Right lobe of liver (tissue), 6 donors: ENCODE measurements around the gene GABPA. TPM values are rescaled to one million over a fixed set of nuclear protein-coding genes. Genes with fewer than 3 reads are reported as not detected.

Source experiments
- ATAC-seq, 4 donors: fragments of 200-7000 bp; cut with Tn5 transposase; one replicate each; pipeline ENCODE4 v1.9.1; 2020; ENCODE audit warnings: mild to moderate bottlenecking in 4 of 4, moderate library complexity in 4 of 4
- DNase-seq, 3 donors: peaks; one replicate each; pipeline ENCODE4 v3.0.0-alpha.2; 2020
- H3K27ac ChIP-seq, 3 donors: fragments of 200-600 bp; one replicate each; pipeline ENCODE4 v1.8.0; 2022
- H3K27me3 ChIP-seq, 2 donors: fragments of 200-600 bp; one replicate each; pipeline ENCODE4 v1.8.0; 2022
- H3K36me3 ChIP-seq, 4 donors: fragments of 200-600 bp; sonication (generic) in 1 of 4; one replicate each; pipeline versions ENCODE4 v1.5.1 to v1.8.0; 2017 to 2022; ENCODE audit warnings: control low read depth in 1 of 4
- H3K4me1 ChIP-seq, 4 donors: fragments of 200-600 bp; sonication (generic) in 1 of 4; one replicate each; pipeline versions ENCODE4 v1.5.1 to v1.8.0; 2017 to 2022; ENCODE audit warnings: control low read depth in 1 of 4
- H3K4me3 ChIP-seq, 3 donors: fragments of 200-600 bp; one replicate each; pipeline ENCODE4 v1.8.0; 2022
- H3K9me3 ChIP-seq, 4 donors: fragments of 200-600 bp; sonication (generic) in 1 of 4; one replicate each; pipeline versions ENCODE4 v1.5.1 to v1.8.0; 2017 to 2022; ENCODE audit warnings: control low read depth in 1 of 4
- CTCF ChIP-seq, 4 donors: fragments of 200-600 bp in 3 of 4; fragments of 450-650 bp in 1 of 4; IDR thresholded peaks; one replicate each; pipeline versions ENCODE4 v1.5.1 to v1.8.0; 2016 to 2022; ENCODE audit warnings: antibody characterized with exemption in 4 of 4, mild to moderate bottlenecking in 2 of 4
- POLR2A ChIP-seq: fragments of 450-650 bp; IDR thresholded peaks from one replicate; pipeline ENCODE4 v1.6.1; 2017; ENCODE audit warnings: antibody characterized with exemption, mild to moderate bottlenecking
- WGBS: methylation state at CpG from one replicate; pipeline ENCODE4 v1.1.6; 2018; ENCODE audit warnings: low coverage, low lambda C conversion rate; ENCODE audit not compliant: insufficient coverage; ENCODE audit errors: missing lambda C conversion rate; 5-methylcytosine and 5-hydroxymethylcytosine counted together
- intact Hi-C, 2 donors: fragments of 100-400 bp; cut with DNase I; formaldehyde crosslinking; loops; one replicate each; pipeline versions ENCODE4 v1.11.2 to v1.14.1; 2022
- long read RNA-seq: library from polyadenylated mRNA; unstranded; transcript quantifications from one replicate; pipeline ENCODE4 v2.0.0, GENCODE V29; 2019
- total RNA-seq, 6 experiments: library from RNA; depleted of rRNA in 2 of 6; stranded (reverse); fragments of >200 nt in 2 of 6; fragmentation: NEBNext Ultra II Directional in 3 of 6; extraction: Animal tissue kit (Norgen Biotek cat#: 25700) in 3 of 6; gene quantifications; one replicate each; pipeline versions ENCODE4 v1.1.0 to v1.2.4, GENCODE V29; 2016 to 2023
- donor health status: DM: no; HTN: yes; CAD: no.
- donor health status: DM: no; HTN: no; CAD: no.
- donor health status: DM: no; HTN: no; CAD: no.
- donor health status: DM: no; HTN: yes; CAD: no.
- donor health status: DM: no; HTN: yes; CAD: no.

Gene GABPA
- total RNA-seq: 10 to 100 TPM in 5 of 6 experiments, 1 to 10 TPM in 1; 8.4 to 15.2 (median 12.3) TPM
- long read RNA-seq, full-length matches to known transcripts: 1 of 1 reads
- long read RNA-seq, partial matches to known transcripts: 0 of 1 reads
- long read RNA-seq, other reads (novel, unspliced or antisense): 0 of 1 reads

- peaks cover 0 to 34% (median 14%) of the 10 kb centered on the region in 4 donors for H3K4me1 ChIP-seq
- peak; percentile 22 for TF ChIP-seq POLR2A
- TF ChIP-seq CTCF (IDR thresholded peaks at IDR 0.05): peak in 1 of 4 donors; percentile 9
- under 1% methylated on average over 21 of the region's 64 CpGs for WGBS
- intact Hi-C loops: no loop called here
- no peaks in the 10 kb centered on the region for H3K27me3 ChIP-seq
- H3K36me3 ChIP-seq: peaks cover 0 to 6% (median 0%) of the 10 kb centered on the region in 4 donors
- H3K27ac ChIP-seq: peak within 1 kb of the TSS; percentile 79 to 98 (median 93)
- DNase-seq (peak; percentile 97 to 98 (median 98)), ATAC-seq (peak; percentile 91 to 96 (median 94))
- no peaks in the 10 kb centered on the region for H3K9me3 ChIP-seq
- H3K4me3 ChIP-seq: peak within 1 kb of the TSS; percentile 72 to 88 (median 78)
Observed at GRCh38 chr21:25734904-25735645, at the start of gene GABPA, which contains the start of gene ATP5PF. Gene GABPA (plus strand): TSS chr21:25734972. CDS start chr21:25741599, 6,627 bp downstream. Gene ATP5PF (minus strand): TSS chr21:25734904. CDS start chr21:25729794, 5,110 bp downstream.

GRCh38 chr21:25687787-25688186, 47.0 kb upstream of the GABPA start:
- WGBS: 59% methylated on average over 4 of the region's 4 CpGs
- no peaks in the 10 kb centered on the region for H3K27me3 ChIP-seq
- DNase-seq: no peak
- intact Hi-C loops: no loop called here
- H3K9me3 ChIP-seq: no peaks in the 10 kb centered on the region
- H3K4me3 ChIP-seq: no peak overlapping the region
- ATAC-seq: peak in 3 of 4 donors; percentile 7 to 56 (median 39)
- no peaks in the 10 kb centered on the region for H3K4me1 ChIP-seq
- no peak for TF ChIP-seq POLR2A
- no peak for TF ChIP-seq CTCF (IDR thresholded peaks at IDR 0.05)
- H3K36me3 ChIP-seq: no peaks in the 10 kb centered on the region
- peak overlapping the region in 2 of 3 donors; percentile 8 to 29 for H3K27ac ChIP-seq

GRCh38 chr21:25688275-25689155, 46.3 kb upstream of the GABPA start:
- no peak for TF ChIP-seq CTCF (IDR thresholded peaks at IDR 0.05)
- TF ChIP-seq POLR2A: no peak
- H3K36me3 ChIP-seq: no peaks in the 10 kb centered on the region
- no peaks in the 10 kb centered on the region for H3K27me3 ChIP-seq
- no peak overlapping the region for H3K4me3 ChIP-seq
- intact Hi-C loops: no loop called here
- DNase-seq: no peak
- H3K27ac ChIP-seq: peak overlapping the region in 1 of 3 donors; percentile 29
- 43% methylated on average over 9 of the region's 9 CpGs for WGBS
- no peaks in the 10 kb centered on the region for H3K4me1 ChIP-seq
- ATAC-seq: peak; percentile 53 to 82 (median 66)
- no peaks in the 10 kb centered on the region for H3K9me3 ChIP-seq

- no peaks in the 10 kb centered on the region for H3K9me3 ChIP-seq
- DNase-seq: no peak
- H3K27me3 ChIP-seq: no peaks in the 10 kb centered on the region
- H3K36me3 ChIP-seq: no peaks in the 10 kb centered on the region
- TF ChIP-seq POLR2A: no peak
- intact Hi-C loops: no loop called here
- peak overlapping the region in 1 of 3 donors; percentile 20 for H3K27ac ChIP-seq
- no peaks in the 10 kb centered on the region for H3K4me1 ChIP-seq
- no peak for ATAC-seq
- WGBS: 75% methylated on average over 1 of the region's 1 CpG
- no peak overlapping the region for H3K4me3 ChIP-seq
Observed at GRCh38 chr21:25689226-25689625, 45.5 kb upstream of the GABPA start.
